ENCODE data around the gene GALNT2. TPM values are rescaled to one million over a fixed set of nuclear protein-coding genes. Genes with fewer than 3 reads are reported as not detected.

The GALNT2 gene
- total and polyA plus RNA-seq, 2 donors (not counting 1 experiment from before 2014, with no cell fraction given), result 19.0 to 184 TPM

GRCh38 chr1:230171356-230172015 lies 104.4 kb downstream of the GALNT2 start:
- H3K4me3 ChIP-seq (ENCODE audit: control extremely low read depth in 1 of 5, extremely low read depth in 1 of 5, insufficient read depth in 1 of 5, low read depth in 2 of 5, low read length in 4 of 5), result no peak overlapping the region
- no peak overlapping the region for H3K4me2 ChIP-seq (replicated peaks; ENCODE audit: low read depth, low read length, poor library complexity, severe bottlenecking)
- no peak for DNase-seq
- H3K4me1 Mint-ChIP-seq, result peaks cover 68% of the 10 kb centered on the region
- H3K36me3 ChIP-seq (replicated peaks in 1 of 2; ENCODE audit: control extremely low read depth in 1 of 2, control insufficient read depth in 1 of 2, extremely low read depth in 1 of 2, insufficient read depth in 2 of 2, low read length in 1 of 2), result no peaks in the 10 kb centered on the region
- H3K9me3 Mint-ChIP-seq (ENCODE audit: insufficient read depth), result no peaks in the 10 kb centered on the region
- intact Hi-C loops (cut with micrococcal nuclease), result no loop called here
- H3K27me3 Mint-ChIP-seq, result no peaks in the 10 kb centered on the region
- H3K27ac Mint-ChIP-seq, result no peak overlapping the region
- ATAC-seq (ENCODE audit: low read depth), result no peak
- no CpG with 5 or more reads among the region's 5 CpGs for WGBS (ENCODE audit: insufficient coverage)
- TF ChIP-seq CTCF (IDR thresholded peaks at IDR 0.05) (no peak), EZH2 (IDR thresholded peaks at IDR 0.05; ENCODE audit: borderline replicate concordance, insufficient read depth, low read depth, low read length, poor library complexity, severe bottlenecking) (no peak)
- H3K4me3 Mint-ChIP-seq, result no peak overlapping the region
- H4K20me1 ChIP-seq (ENCODE audit: control insufficient read depth, insufficient read depth, low read length, poor library complexity, severe bottlenecking), result no peaks in the 10 kb centered on the region
- H3K79me2 ChIP-seq (ENCODE audit: control insufficient read depth, insufficient read depth, low read length), result peaks cover 81% of the 10 kb centered on the region
- no peak overlapping the region for H2AFZ ChIP-seq (ENCODE audit: insufficient read depth, low read depth, low read length, poor library complexity, severe bottlenecking)
- no peak overlapping the region for H3K27ac ChIP-seq (ENCODE audit: low read length in 2 of 2)
- no peaks in the 10 kb centered on the region for H3K27me3 ChIP-seq (replicated peaks in 1 of 4; ENCODE audit: control extremely low read depth in 1 of 4, control insufficient read depth in 3 of 4, insufficient read depth in 4 of 4, low read length in 3 of 4)
- peaks cover 26 to 36% of the 10 kb centered on the region in 2 donors for H3K4me1 ChIP-seq (ENCODE audit: control insufficient read depth in 2 of 2, insufficient read depth in 2 of 2, low read length in 2 of 2)
- peaks cover 0 to 6% (median 0%) of the 10 kb centered on the region in 3 donors for H3K9me3 ChIP-seq (ENCODE audit: control extremely low read depth in 1 of 3, control insufficient read depth in 2 of 3, insufficient read depth in 1 of 3, low read length in 2 of 3)
- CTCF ChIA-PET, result interaction anchor here (1.3 to 1.5 kb wide), 2 partner anchors 44 to 510 kb away, joined by 3 to 5 read pairs; no protein-coding TSS in a partner anchor
- H3K9ac ChIP-seq (ENCODE audit: low read length), result no peak overlapping the region
- POLR2A ChIA-PET, result no interaction called here

- no peak for ATAC-seq (ENCODE audit: low read depth)
- CTCF ChIA-PET, result interaction anchor here (1.3 kb wide), 1 partner anchor 511 kb away, joined by 5 read pairs; no protein-coding TSS in a partner anchor
- Mint-ChIP-seq H3K27me3 (no peaks in the 10 kb centered on the region), H3K27ac (no peak overlapping the region), H3K4me3 (no peak overlapping the region), H3K4me1 (peaks cover 68% of the 10 kb centered on the region), H3K9me3 (ENCODE audit: insufficient read depth) (no peaks in the 10 kb centered on the region)
- DNase-seq, result no peak
- 96% methylated on average over 7 of the region's 7 CpGs for WGBS (ENCODE audit: insufficient coverage)
- no peak overlapping the region for H3K4me3 ChIP-seq (ENCODE audit: control extremely low read depth in 1 of 5, extremely low read depth in 1 of 5, insufficient read depth in 1 of 5, low read depth in 2 of 5, low read length in 4 of 5)
- H3K27me3 ChIP-seq (replicated peaks in 1 of 4; ENCODE audit: control extremely low read depth in 1 of 4, control insufficient read depth in 3 of 4, insufficient read depth in 4 of 4, low read length in 3 of 4), result no peaks in the 10 kb centered on the region
- no peak overlapping the region for H3K27ac ChIP-seq (ENCODE audit: low read length in 2 of 2)
- H3K4me1 ChIP-seq (ENCODE audit: control insufficient read depth in 2 of 2, insufficient read depth in 2 of 2, low read length in 2 of 2), result peaks cover 26 to 36% of the 10 kb centered on the region in 2 donors
- peaks cover 0 to 6% (median 0%) of the 10 kb centered on the region in 3 donors for H3K9me3 ChIP-seq (ENCODE audit: control extremely low read depth in 1 of 3, control insufficient read depth in 2 of 3, insufficient read depth in 1 of 3, low read length in 2 of 3)
- H3K4me2 ChIP-seq (replicated peaks; ENCODE audit: low read depth, low read length, poor library complexity, severe bottlenecking), result no peak overlapping the region
- no peak overlapping the region for H2AFZ ChIP-seq (ENCODE audit: insufficient read depth, low read depth, low read length, poor library complexity, severe bottlenecking)
- POLR2A ChIA-PET, result no interaction called here
- no peak overlapping the region for H3K9ac ChIP-seq (ENCODE audit: low read length)
- no peak for TF ChIP-seq CTCF (IDR thresholded peaks at IDR 0.05)
- TF ChIP-seq EZH2 (IDR thresholded peaks at IDR 0.05; ENCODE audit: borderline replicate concordance, insufficient read depth, low read depth, low read length, poor library complexity, severe bottlenecking), result no peak
- H3K79me2 ChIP-seq (ENCODE audit: control insufficient read depth, insufficient read depth, low read length), result peaks cover 75% of the 10 kb centered on the region
- H4K20me1 ChIP-seq (ENCODE audit: control insufficient read depth, insufficient read depth, low read length, poor library complexity, severe bottlenecking), result no peaks in the 10 kb centered on the region
- no peaks in the 10 kb centered on the region for H3K36me3 ChIP-seq (replicated peaks in 1 of 2; ENCODE audit: control extremely low read depth in 1 of 2, control insufficient read depth in 1 of 2, extremely low read depth in 1 of 2, insufficient read depth in 2 of 2, low read length in 1 of 2)
- intact Hi-C loops (cut with micrococcal nuclease), result no loop called here
These were observed 105.0 kb downstream of the GALNT2 start for GRCh38 chr1:230172016-230172537.
